GF-D8 (cell line): ENCODE data around the gene TADA3.

Experiments
- DNase-seq: peaks from one replicate; lab custom pipeline; 2025; lab: John Stamatoyannopoulos, UW

TADA3 gene

DNA sequence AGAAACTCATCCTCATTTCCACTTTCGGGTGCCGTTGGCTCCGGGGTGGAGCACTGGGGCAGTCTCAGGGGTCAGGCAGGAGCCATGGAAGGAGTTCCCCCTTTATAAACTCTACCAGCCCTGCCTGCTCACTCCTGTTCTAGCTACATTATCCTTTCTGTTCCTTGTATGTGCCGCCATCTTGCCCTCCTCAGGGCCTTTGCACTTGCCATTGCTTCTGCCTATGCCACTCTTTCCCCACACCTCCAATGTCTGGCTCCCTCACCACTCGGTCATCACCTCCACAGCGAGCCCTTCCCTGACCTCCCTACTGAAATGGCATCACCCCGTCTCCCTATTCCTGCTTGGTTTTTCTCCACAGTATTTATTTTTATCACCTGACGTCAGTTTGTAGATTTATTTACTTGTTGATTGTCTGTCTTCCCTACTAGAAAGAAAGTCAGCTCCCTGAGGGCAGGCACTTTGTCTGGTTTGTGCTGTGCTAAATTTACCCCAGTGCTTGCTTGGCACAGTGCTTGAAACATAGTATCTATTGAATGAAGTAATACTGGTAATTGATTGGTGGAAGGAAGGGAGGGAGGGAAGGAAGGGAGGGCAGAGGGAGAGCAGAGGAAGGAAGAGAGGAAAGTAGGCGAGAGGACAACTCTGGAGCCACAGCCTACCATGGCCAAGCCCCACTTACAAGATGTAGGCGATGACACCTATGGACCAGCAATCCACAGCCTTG, 31.3 kb downstream of the TADA3 start:
- DNase-seq = no peak

DNA sequence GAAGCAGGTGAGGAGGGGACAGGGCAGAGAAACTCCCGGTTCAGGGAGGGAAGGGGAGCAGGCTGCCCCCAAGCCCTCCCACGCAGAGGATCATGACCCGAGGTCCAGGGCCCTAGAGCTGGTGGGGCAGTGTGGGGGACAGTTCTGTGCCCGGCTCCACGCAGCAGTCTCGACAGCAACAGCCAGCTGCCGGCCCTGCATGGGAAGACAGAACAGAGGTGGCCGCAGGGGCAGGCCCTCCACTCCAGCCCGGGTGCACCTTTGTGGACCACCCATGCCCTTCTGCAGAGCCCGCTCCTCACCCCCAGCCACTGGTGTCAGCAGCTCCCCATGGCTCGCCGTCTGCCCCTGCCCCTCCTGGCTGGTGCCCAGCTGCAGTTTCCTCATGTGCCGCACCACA, 34.8 kb downstream of the TADA3 start:
- no peak for DNase-seq

DNA sequence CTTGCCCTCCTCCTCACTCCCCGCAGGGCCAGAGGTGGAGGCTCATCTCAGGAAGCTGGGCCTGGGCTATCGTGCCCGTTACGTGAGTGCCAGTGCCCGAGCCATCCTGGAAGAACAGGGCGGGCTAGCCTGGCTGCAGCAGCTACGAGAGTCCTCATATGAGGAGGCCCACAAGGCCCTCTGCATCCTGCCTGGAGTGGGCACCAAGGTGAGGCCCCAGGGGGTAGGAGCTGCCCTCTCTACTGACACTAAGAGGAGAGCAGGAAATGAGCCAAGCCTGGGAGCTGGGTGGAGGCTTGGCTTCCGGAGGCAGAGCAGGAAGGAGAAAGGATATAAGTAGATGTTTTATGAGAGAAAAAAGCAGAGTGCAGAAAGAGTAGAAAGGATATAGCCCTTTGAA, 37.6 kb downstream of the TADA3 start:
- DNase-seq = peak; percentile 45

DNA sequence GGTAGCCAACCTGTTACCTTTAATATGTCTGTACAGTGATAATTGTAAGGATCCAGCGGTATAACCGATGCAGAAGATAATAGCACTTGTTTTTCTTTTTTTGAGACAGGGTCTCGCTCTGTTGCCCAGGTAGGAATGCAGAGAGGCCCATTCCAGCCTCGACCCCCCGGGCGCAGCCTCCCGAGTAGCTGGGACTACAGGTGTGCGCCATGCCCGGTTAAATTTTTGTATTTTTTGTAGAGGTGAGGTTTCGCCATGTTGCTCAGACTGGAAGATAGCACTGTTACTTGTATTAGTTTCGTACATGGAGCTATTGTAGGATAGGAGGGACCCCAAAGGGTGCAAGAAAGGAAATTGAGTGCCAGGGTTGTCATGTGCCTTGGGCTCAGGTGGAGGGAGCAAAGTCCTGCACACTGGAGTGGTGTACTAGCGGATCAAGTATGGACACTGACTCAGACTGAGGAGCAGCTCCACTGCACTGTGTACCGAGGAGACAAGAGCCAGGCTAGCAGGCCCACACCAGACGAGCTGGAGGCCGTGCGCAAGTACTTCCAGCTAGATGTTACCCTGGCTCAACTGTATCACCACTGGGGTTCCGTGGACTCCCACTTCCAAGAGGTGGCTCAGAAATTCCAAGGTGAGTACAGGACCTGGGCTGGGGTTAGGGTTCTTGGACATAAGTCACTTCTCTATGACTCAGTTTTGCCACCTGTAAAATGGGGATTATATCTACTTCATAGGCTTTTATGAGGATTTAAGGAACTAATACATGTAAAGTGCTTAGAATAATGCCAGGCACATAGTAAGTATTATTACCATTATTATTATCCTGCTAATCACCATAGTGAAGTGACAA, 41.5 kb downstream of the TADA3 start:
- no peak for DNase-seq

DNA sequence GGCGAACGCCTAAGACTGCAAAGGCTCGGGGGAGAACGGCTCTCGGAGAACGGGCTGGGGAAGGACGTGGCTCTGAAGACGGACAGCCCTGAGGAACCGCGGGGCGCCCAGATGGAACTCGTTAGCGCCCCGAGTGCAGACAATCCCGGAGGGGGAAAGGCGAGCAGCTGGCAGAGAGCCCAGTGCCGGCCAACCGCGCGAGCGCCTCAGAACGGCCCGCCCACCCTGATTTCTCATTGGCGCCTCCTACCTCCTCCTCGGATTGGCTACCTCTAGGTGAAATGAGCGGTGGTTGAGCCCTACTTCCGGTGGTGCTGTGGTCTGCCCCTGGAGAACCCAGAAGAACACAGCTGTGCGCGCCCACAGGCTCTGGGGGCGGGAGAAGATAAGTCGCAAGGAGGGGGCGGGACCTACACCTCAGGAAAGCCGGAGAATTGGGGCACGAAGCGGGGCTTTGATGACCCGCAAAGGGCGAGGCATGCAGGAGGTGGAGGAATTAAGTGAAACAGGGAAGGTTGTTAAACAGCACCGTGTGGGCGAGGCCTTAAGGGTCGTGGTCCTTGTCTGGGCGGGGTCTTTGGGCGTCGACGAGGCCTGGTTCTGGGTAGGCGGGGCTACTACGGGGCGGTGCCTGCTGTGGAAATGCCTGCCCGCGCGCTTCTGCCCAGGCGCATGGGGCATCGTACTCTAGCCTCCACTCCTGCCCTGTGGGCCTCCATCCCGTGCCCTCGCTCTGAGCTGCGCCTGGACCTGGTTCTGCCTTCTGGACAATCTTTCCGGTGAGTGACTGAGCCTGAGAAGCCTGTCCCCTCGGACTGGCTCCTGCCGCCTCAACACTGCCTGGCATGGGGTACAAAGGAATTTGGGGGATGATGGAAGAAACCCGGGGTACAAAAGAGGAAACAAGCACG, 42.4 kb downstream of the TADA3 start, which contains the start of gene OGG1:
Gene OGG1, plus strand, starts transcription at position 308 of the 911 bp plus-strand sequence. Its CDS starts 335 bp downstream, at position 643.
- DNase-seq = peak; percentile 98

DNA sequence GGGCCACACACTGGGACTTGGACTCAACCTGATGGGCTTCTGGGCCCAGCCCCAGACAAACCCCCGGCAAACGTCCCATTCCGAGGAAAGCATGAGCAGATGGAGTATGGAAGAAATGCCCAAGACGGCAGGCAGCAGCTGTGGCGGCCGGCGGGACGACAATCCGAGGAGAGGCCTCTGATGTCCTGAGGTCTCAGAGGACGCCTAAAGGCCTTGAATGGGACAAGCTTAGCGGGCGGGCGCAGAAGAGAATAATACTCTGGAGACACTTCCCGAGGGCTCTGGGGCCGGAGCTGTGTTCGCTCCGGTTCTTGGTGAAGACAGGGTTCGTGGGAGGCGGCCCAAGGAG, 43.0 kb downstream of the TADA3 start:
- DNase-seq = no peak

DNA sequence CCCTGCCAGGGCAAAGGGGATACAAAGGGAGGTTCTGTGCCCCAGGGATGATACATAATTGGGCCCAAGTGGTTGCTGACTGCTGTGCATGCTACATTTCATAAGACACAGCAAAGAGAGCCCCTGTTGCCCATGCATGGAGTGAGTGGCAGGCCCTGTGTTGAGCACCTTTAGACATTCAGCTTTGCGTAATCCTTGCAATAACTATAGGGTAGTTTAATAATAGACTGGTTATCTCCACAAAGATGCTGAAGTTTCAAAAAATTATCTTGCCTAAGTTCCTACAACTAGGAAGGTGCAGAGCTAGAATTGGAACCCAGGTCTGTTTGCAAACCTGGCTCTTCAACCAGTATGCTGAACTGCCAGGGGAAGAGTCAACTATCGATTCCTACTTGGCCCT, 44.2 kb downstream of the TADA3 start:
- DNase-seq = no peak

DNA sequence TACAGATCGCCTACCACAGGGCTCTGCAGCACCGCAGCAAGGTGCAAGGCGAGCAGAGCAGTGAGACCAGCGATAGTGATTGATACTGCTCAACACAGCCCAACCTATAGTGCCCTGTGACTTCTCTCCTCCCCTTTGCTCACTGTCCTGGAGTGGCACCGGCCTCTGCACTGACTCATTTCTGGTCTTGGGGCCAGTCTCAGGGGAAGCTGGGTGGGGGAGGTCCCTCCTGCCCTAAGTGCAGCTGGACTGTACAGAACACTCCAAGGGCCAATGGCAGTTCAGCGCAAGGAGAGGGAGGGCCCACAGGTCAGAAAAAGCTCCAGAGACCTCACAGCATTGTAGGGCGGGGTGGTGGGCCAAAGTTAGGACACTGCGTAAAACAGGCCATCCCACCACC, 45.0 kb downstream of the TADA3 start:
- DNase-seq = no peak

DNA sequence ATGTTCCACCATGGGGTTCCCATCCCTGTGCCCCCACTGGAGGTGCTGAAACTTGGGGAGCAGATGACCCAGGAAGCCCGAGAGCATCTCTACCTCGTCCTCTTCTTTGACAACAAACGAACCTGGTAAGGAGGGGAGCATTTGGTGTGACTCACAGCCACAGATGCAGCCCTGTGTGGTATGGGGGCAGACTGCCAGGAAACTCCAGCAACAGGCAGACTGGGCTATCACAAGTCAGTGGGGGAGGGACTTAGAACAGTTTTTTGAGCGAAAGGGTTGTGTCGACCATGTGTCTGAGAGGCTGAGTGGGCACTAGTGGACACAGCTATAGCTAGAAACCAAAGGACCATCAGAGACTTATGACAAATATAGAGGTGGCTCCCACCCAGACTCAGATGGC, 45.9 kb downstream of the TADA3 start:
- DNase-seq = no peak

DNA sequence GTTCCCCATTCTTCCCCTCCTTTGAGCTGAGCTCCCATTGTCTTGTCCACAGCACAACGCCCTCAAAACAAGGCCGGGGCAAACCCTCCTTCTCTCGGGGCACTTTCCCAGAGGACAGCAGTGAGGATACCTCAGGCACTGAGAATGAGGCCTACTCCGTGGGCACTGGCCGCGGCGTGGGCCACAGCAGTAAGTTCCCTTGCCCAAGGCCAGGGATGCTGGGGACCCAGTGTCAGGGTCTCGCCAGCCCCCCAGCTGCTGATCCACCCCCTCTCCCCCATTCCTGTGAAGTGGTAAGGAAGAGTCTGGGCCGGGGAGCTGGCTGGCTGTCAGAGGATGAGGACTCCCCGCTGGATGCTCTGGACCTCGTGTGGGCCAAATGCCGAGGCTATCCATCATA, 46.8 kb downstream of the TADA3 start:
- DNase-seq = no peak

DNA sequence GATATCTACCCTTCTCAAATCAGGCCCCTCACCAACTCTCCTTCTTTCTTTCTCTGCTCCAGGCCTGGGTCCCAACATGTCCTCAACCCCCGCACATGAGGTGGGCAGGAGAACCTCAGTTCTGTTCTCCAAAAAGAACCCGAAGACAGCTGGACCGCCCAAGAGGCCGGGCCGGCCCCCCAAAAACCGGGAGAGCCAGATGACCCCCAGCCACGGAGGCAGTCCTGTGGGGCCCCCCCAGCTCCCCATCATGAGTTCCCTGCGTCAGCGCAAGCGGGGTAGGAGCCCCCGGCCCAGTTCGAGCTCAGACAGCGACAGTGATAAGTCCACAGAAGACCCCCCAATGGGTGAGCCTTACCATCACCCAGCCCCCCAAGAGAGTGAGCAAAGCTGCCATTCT, 48.1 kb downstream of the TADA3 start:
- no peak for DNase-seq

DNA sequence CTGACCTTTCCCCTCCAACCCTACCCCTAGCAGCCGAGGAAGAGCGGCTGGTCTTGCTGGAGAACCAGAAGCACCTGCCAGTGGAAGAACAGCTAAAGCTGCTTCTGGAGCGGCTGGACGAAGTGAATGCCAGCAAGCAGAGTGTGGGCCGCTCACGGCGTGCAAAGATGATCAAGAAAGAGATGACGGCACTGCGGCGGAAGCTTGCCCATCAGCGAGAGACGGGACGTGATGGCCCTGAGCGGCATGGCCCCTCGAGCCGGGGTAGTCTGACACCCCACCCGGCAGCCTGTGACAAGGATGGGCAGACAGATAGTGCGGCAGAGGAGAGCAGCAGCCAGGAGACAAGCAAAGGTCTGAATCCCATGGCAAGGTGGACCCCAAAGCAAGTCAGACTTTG, 48.7 kb downstream of the TADA3 start:
- no peak for DNase-seq

DNA sequence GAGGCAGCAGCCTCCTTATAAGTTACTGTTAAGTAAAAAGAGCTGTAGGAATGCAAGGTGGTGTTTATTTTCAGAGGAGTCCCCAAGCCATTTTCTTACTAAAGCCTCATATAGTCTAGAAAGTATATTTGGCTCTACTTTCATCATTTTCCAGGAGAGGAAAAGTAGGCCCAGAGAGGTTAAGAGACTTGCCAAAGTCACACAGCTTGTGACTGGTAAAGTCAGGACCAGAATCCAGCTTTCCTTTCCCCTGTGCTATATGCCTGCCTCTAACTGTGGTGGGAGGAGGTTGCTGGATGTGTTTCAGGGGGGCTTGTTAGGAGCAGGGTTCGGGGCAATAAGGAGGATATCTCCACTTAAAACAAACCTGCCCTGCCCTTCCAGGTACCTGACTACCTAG, 49.7 kb downstream of the TADA3 start:
- DNase-seq = no peak

DNA sequence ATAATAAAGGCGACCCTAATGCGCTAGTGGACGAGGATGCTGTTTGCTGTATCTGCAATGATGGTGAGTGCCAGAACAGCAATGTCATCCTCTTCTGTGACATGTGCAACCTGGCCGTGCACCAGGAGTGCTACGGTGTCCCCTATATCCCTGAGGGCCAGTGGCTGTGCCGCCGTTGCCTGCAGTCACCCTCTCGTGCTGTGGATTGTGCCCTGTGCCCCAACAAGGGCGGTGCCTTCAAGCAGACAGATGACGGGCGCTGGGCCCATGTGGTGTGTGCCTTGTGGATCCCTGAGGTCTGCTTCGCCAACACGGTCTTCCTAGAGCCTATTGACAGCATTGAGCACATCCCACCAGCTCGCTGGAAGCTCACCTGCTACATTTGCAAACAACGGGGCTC, 53.1 kb downstream of the TADA3 start:
- no peak for DNase-seq

DNA sequence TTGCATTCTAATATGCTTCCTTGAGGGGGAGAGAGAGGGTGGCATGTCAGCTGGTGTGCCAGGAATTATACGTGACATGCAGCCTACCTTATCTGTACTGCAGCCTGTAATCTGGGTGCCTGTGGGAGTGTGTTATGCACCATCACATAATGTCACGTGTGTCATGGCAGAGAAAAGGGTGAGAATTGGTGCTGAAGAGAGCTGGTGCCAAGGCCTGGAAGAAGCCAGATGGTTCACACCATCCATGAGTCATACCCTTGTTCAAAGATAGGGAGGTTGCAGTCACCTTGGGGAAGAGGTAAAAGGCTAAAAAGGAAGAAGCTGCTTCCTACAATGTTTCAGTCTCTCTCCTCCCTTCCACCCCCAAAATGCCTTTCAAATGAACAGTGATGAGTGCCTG, 55.4 kb downstream of the TADA3 start:
- no peak for DNase-seq

DNA sequence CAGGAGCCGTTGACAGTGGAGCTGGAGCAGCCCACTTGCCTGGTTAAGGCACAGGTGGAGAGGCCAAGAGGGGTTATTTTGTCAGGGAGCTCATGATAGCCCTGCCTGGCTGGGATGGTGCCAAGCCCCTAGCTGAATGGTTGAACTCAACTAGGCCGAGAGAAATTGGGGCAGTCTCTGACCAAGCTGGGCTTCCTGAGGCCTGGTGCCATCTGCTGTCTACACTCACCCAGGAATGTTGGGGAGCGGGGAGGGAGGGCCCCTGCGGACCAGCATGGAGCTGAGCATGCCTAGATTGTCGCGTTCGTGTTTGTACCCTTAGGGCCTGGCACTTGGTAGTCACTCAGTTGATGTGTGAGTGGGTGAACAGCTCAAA, 59.5 kb downstream of the TADA3 start:
- no peak for DNase-seq

DNA sequence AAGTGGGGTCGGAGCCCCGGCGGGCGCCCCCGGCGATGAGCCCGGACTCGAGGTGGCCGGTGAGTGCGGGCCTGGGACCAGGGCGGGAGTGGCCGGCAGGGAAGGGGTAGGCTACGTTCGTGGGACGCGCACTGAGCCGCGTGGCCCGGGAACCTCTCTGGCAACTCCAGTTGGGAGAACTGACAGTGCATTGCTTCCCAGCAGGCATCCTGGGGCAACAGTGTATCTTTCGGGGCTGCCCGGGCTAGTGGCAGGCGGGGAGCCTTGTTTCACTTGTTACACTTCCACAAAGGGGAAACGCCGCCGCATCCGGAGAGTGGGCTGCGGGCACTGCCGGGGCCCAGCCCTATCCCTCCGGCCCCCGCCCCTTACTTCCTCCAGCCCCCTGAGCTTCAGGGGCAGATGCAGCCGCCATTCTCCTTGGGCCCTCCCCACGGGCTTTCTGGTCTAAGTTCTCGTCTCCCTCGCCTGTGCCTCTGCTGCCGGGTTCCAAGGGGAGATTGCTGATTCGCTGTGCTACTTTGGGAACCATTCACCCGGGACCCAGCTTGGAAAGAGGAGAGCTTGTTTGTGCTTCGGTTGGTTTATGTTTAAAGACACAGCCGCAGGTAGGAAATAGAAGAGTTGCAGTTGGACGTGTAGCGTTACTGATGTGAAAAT, 60.1 kb downstream of the TADA3 start:
- peak; percentile 48 for DNase-seq

DNA sequence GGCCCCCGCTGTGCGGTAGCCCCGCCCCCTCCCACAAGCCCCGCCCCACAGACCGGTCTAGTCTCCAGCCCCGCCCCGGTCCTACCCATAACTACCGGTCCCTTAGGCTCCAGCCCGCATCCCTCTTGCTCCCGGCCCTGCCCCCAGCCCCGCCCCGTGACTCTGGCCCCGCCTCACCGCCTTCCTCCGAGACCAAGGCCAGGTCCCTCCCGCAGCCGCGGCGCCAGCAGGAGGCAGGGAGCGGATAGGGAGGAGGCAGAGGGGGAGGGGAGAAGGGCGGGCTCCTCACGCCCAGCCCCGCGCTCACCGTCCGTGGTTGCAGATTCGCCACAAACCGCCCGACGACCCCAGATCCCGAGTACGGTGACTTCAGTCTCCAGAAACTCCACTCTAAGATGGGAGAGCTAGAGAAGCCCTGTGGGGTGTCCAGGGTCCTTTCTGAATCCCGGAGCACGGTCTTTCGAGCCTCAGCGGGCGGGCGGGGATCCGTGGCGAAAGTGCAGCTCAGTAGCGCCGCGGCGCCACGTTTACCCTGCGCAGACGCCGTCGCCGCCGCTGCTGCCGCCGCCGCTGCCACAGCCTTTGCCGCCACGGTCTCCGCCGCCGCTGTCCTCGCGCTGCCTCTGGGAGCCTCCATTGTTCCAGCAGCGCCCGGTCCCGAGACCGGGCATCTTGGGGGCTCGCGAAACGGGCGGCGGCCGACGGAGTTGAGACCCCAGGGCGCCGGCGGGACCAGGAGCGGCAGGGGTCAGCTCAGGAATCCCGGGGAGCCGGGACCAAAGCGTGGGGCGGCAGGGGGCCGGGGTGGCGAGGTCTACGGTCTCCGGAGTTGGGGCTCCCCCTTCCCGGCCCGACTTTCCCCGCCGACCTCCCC, 60.8 kb downstream of the TADA3 start, which contains the start of gene BRPF1:
Gene BRPF1, plus strand, starts transcription at position 530 of the 874 bp plus-strand sequence. CDS start 2,406 bp downstream, outside the sequence.
- peak; percentile 89 for DNase-seq

DNA sequence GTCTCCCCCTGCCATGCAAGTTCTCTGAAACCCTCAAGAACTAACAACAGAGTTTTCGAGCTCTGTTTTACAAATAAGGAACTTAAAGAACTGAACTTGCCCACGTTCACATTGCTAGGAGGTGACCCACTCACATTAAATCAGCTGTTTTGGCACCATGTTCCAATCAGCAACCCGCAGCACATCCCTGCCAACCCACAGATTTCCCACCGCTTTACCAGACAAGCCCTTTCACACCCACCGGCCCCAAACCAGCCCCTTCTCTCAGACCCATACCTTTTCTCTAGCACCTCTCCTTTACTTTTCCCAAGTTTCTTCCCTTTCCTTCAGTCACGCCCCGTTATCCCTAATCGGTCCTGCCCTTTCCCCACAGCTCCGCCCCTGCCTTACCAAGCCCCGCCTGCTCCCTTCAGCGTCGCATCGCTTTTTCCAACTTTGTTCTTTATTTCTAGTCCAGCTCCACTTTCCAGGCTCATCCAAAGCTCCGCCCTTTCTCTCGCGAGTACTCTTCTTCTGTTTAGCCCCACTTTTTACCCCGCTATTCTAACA, 61.5 kb downstream of the TADA3 start:
- DNase-seq = peak; percentile 55
